ENCODE data around the gene SORBS1. TPM values are rescaled to one million over a fixed set of nuclear protein-coding genes. Genes with fewer than 3 reads are reported as not detected.

SORBS1 gene
- total RNA-seq, 2 experiments from 2014 or later, result 1.5 to 1.8 TPM

GRCh38 chr10:95330966-95331453 lies 230.2 kb downstream of the SORBS1 start:
- peaks cover 2% of the 10 kb centered on the region for H3K27me3 Mint-ChIP-seq
- H3K36me3 Mint-ChIP-seq, result no peaks in the 10 kb centered on the region
- H3K9me3 Mint-ChIP-seq, result no peaks in the 10 kb centered on the region
- no peak for DNase-seq
- H3K27ac Mint-ChIP-seq, result no peak overlapping the region
- POLR2A ChIA-PET, result no interaction called here
- no peak overlapping the region for H3K4me3 Mint-ChIP-seq
- H3K4me1 Mint-ChIP-seq (ENCODE audit: low read depth), result no peaks in the 10 kb centered on the region
- intact Hi-C loops (cut with micrococcal nuclease), result no loop called here
- CTCF ChIA-PET, result no interaction called here

GRCh38 chr10:95329296-95329695 lies 231.9 kb downstream of the SORBS1 start:
- intact Hi-C loops (cut with micrococcal nuclease), result no loop called here
- ChIA-PET POLR2A (no interaction called here), CTCF (interaction anchor here (0.8 kb wide), 1 partner anchor 31 kb away, joined by 4 read pairs; no protein-coding TSS in a partner anchor)
- Mint-ChIP-seq H3K4me1 (ENCODE audit: low read depth) (no peaks in the 10 kb centered on the region), H3K36me3 (no peaks in the 10 kb centered on the region), H3K27ac (no peak overlapping the region), H3K27me3 (no peaks in the 10 kb centered on the region), H3K4me3 (no peak overlapping the region), H3K9me3 (no peaks in the 10 kb centered on the region)
- no peak for DNase-seq

- H3K4me3 Mint-ChIP-seq, result no peak overlapping the region
- no peaks in the 10 kb centered on the region for H3K4me1 Mint-ChIP-seq (ENCODE audit: low read depth)
- ChIA-PET CTCF (no interaction called here), POLR2A (no interaction called here)
- DNase-seq, result no peak
- intact Hi-C loops (cut with micrococcal nuclease), result no loop called here
- H3K9me3 Mint-ChIP-seq, result no peaks in the 10 kb centered on the region
- no peak overlapping the region for H3K27ac Mint-ChIP-seq
- no peaks in the 10 kb centered on the region for H3K36me3 Mint-ChIP-seq
- H3K27me3 Mint-ChIP-seq, result no peaks in the 10 kb centered on the region
These were observed 233.2 kb downstream of the SORBS1 start for GRCh38 chr10:95328013-95328412.

- intact Hi-C loops (cut with micrococcal nuclease), result no loop called here
- no peak for DNase-seq
These were observed 233.8 kb downstream of the SORBS1 start for GRCh38 chr10:95327367-95327766.

GRCh38 chr10:95326396-95326795 lies 234.8 kb downstream of the SORBS1 start:
- Mint-ChIP-seq H3K4me3 (no peak overlapping the region), H3K4me1 (ENCODE audit: low read depth) (no peaks in the 10 kb centered on the region), H3K36me3 (no peaks in the 10 kb centered on the region), H3K9me3 (no peaks in the 10 kb centered on the region), H3K27me3 (no peaks in the 10 kb centered on the region), H3K27ac (no peak overlapping the region)
- ChIA-PET POLR2A (interaction anchor here (0.6 kb wide), 1 partner anchor 255 kb away, joined by 4 read pairs; no protein-coding TSS in a partner anchor), CTCF (interaction anchor here (0.7 kb wide), 1 partner anchor 158 kb away, joined by 3 read pairs; no protein-coding TSS in a partner anchor)
- DNase-seq, result no peak
- intact Hi-C loops (cut with micrococcal nuclease), result no loop called here

More at GRCh38 chr10:95327367-95327766, 233.8 kb downstream of the SORBS1 start:
- H3K9me3 Mint-ChIP-seq, result no peaks in the 10 kb centered on the region
- no peak overlapping the region for H3K4me3 Mint-ChIP-seq
- no peak overlapping the region for H3K27ac Mint-ChIP-seq
- POLR2A ChIA-PET, result no interaction called here
- CTCF ChIA-PET, result no interaction called here
- H3K4me1 Mint-ChIP-seq (ENCODE audit: low read depth), result no peaks in the 10 kb centered on the region
- no peaks in the 10 kb centered on the region for H3K27me3 Mint-ChIP-seq
- H3K36me3 Mint-ChIP-seq, result no peaks in the 10 kb centered on the region

- Mint-ChIP-seq H3K4me3 (no peak overlapping the region), H3K4me1 (ENCODE audit: low read depth) (no peaks in the 10 kb centered on the region), H3K27me3 (no peaks in the 10 kb centered on the region), H3K9me3 (no peaks in the 10 kb centered on the region), H3K27ac (no peak overlapping the region), H3K36me3 (no peaks in the 10 kb centered on the region)
- ChIA-PET POLR2A (no interaction called here), CTCF (no interaction called here)
- DNase-seq, result no peak
- intact Hi-C loops (cut with micrococcal nuclease), result no loop called here
These were observed 235.3 kb downstream of the SORBS1 start for GRCh38 chr10:95325863-95326262.

GRCh38 chr10:95324436-95325268 lies 236.5 kb downstream of the SORBS1 start:
- no peak overlapping the region for H3K27ac Mint-ChIP-seq
- no peak overlapping the region for H3K4me3 Mint-ChIP-seq
- ChIA-PET POLR2A (no interaction called here), CTCF (interaction anchor here (0.6 to 1.4 kb wide), 2 partner anchors 38 to 444 kb away, joined by 3 read pairs; no protein-coding TSS in a partner anchor)
- no peaks in the 10 kb centered on the region for H3K9me3 Mint-ChIP-seq
- DNase-seq, result no peak
- no peaks in the 10 kb centered on the region for H3K27me3 Mint-ChIP-seq
- no peaks in the 10 kb centered on the region for H3K36me3 Mint-ChIP-seq
- intact Hi-C loops (cut with micrococcal nuclease), result no loop called here
- no peaks in the 10 kb centered on the region for H3K4me1 Mint-ChIP-seq (ENCODE audit: low read depth)

- H3K4me1 Mint-ChIP-seq (ENCODE audit: low read depth), result no peaks in the 10 kb centered on the region
- H3K27ac Mint-ChIP-seq, result no peak overlapping the region
- ChIA-PET POLR2A (no interaction called here), CTCF (interaction anchor here (0.6 kb wide), 1 partner anchor 9 kb away, joined by 3 read pairs; no protein-coding TSS in a partner anchor)
- H3K36me3 Mint-ChIP-seq, result no peaks in the 10 kb centered on the region
- DNase-seq, result no peak
- H3K27me3 Mint-ChIP-seq, result no peaks in the 10 kb centered on the region
- no peaks in the 10 kb centered on the region for H3K9me3 Mint-ChIP-seq
- intact Hi-C loops (cut with micrococcal nuclease), result no loop called here
- H3K4me3 Mint-ChIP-seq, result no peak overlapping the region
These were observed 239.4 kb downstream of the SORBS1 start for GRCh38 chr10:95321554-95322301.

- H3K4me3 Mint-ChIP-seq, result no peak overlapping the region
- no peak for DNase-seq
- no peak overlapping the region for H3K27ac Mint-ChIP-seq
- H3K9me3 Mint-ChIP-seq, result no peaks in the 10 kb centered on the region
- no peaks in the 10 kb centered on the region for H3K27me3 Mint-ChIP-seq
- intact Hi-C loops (cut with micrococcal nuclease), result no loop called here
- POLR2A ChIA-PET, result no interaction called here
- CTCF ChIA-PET, result interaction anchor here (0.6 kb wide), 1 partner anchor 52 kb away, joined by 3 read pairs; no protein-coding TSS in a partner anchor
- H3K4me1 Mint-ChIP-seq (ENCODE audit: low read depth), result no peaks in the 10 kb centered on the region
- H3K36me3 Mint-ChIP-seq, result no peaks in the 10 kb centered on the region
These were observed 241.9 kb downstream of the SORBS1 start for GRCh38 chr10:95319239-95319638.

- no peak overlapping the region for H3K4me3 Mint-ChIP-seq
- H3K4me1 Mint-ChIP-seq (ENCODE audit: low read depth), result no peaks in the 10 kb centered on the region
- intact Hi-C loops (cut with micrococcal nuclease), result no loop called here
- H3K9me3 Mint-ChIP-seq, result no peaks in the 10 kb centered on the region
- H3K36me3 Mint-ChIP-seq, result no peaks in the 10 kb centered on the region
- H3K27me3 Mint-ChIP-seq, result no peaks in the 10 kb centered on the region
- CTCF ChIA-PET, result interaction anchor here (1.3 kb wide), 1 partner anchor 48 kb away, joined by 5 read pairs; no protein-coding TSS in a partner anchor
- POLR2A ChIA-PET, result no interaction called here
- DNase-seq, result no peak
- H3K27ac Mint-ChIP-seq, result no peak overlapping the region
These were observed 245.7 kb downstream of the SORBS1 start for GRCh38 chr10:95315509-95315908.

GRCh38 chr10:95314192-95314918 lies 246.8 kb downstream of the SORBS1 start:
- peaks cover 3% of the 10 kb centered on the region for H3K4me1 Mint-ChIP-seq (ENCODE audit: low read depth)
- no peak overlapping the region for H3K4me3 Mint-ChIP-seq
- no peaks in the 10 kb centered on the region for H3K9me3 Mint-ChIP-seq
- intact Hi-C loops (cut with micrococcal nuclease), result no loop called here
- CTCF ChIA-PET, result no interaction called here
- DNase-seq, result no peak
- no peak overlapping the region for H3K27ac Mint-ChIP-seq
- POLR2A ChIA-PET, result no interaction called here
- no peaks in the 10 kb centered on the region for H3K36me3 Mint-ChIP-seq
- H3K27me3 Mint-ChIP-seq, result no peaks in the 10 kb centered on the region

GRCh38 chr10:95312986-95313495 lies 248.1 kb downstream of the SORBS1 start:
- no peaks in the 10 kb centered on the region for H3K9me3 Mint-ChIP-seq
- H3K27me3 Mint-ChIP-seq, result peaks cover 2% of the 10 kb centered on the region
- ChIA-PET CTCF (interaction anchor here (0.7 kb wide), 1 partner anchor 8 kb away, joined by 3 read pairs; no protein-coding TSS in a partner anchor), POLR2A (no interaction called here)
- no peaks in the 10 kb centered on the region for H3K36me3 Mint-ChIP-seq
- no peak overlapping the region for H3K4me3 Mint-ChIP-seq
- H3K27ac Mint-ChIP-seq, result no peak overlapping the region
- intact Hi-C loops (cut with micrococcal nuclease), result no loop called here
- DNase-seq, result no peak
- H3K4me1 Mint-ChIP-seq (ENCODE audit: low read depth), result peaks cover 3% of the 10 kb centered on the region
